GM23338 (cell line): Measurements from ENCODE around the gene OR14C36. TPM values are rescaled to one million over a fixed set of nuclear protein-coding genes. Genes with fewer than 3 reads are reported as not detected.
"Not testable (repeated sequence)": the region's sequence is repeated elsewhere in the genome, so short reads cannot be mapped to it uniquely, and the experiment has no call there.

Experiments used
- ATAC-seq: fragments of 200-7000 bp; cut with Tn5 transposase; 3 replicates; pipeline ENCODE4 v1.9.1; 2020
- DNase-seq: peaks from one replicate; pipeline ENCODE4 v3.0.0-alpha.2; 2015; ENCODE audit warnings: low spot score
- H2AFZ ChIP-seq: fragments of 200-600 bp; sonication (generic); 2 replicates; pipeline ENCODE4 v1.8.0; 2016; ENCODE audit warnings: antibody characterized with exemption, mild to moderate bottlenecking, moderate library complexity
- H3F3A ChIP-seq: fragments of 200-600 bp; sonication (generic); replicated peaks from 2 replicates; pipeline ENCODE4 v1.8.0; 2017; ENCODE audit warnings: antibody characterized with exemption, mixed run types, low read depth
- H3K27ac ChIP-seq: fragments of 200-600 bp; sonication (generic); 2 replicates; pipeline ENCODE4 v1.6.1; 2016; ENCODE audit warnings: low read depth
- H3K27me3 ChIP-seq: fragments of 200-600 bp; sonication (generic); 2 replicates; pipeline ENCODE4 v1.8.0; 2016; ENCODE audit warnings: mild to moderate bottlenecking, mixed run types, moderate library complexity; ENCODE audit not compliant: insufficient read depth
- H3K36me3 ChIP-seq: fragments of 200-600 bp; sonication (generic); 2 replicates; pipeline ENCODE4 v1.8.0; 2016; ENCODE audit warnings: mild to moderate bottlenecking; ENCODE audit not compliant: insufficient read depth
- H3K4me1 ChIP-seq: fragments of 200-600 bp; sonication (generic); 2 replicates; pipeline ENCODE4 v1.8.0; 2016; ENCODE audit warnings: mild to moderate bottlenecking, moderate library complexity; ENCODE audit not compliant: insufficient read depth
- H3K4me2 ChIP-seq: fragments of 200-600 bp; sonication (generic); 2 replicates; pipeline ENCODE4 v1.7.1; 2017; ENCODE audit warnings: mixed run types
- H3K4me3 ChIP-seq: fragments of 200-600 bp; sonication (generic); 2 replicates; pipeline ENCODE4 v1.6.1; 2016; ENCODE audit warnings: mixed run types
- H3K79me2 ChIP-seq: fragments of 200-600 bp; sonication (generic); replicated peaks from 2 replicates; pipeline ENCODE4 v1.8.0; 2017; ENCODE audit warnings: mild to moderate bottlenecking; ENCODE audit not compliant: insufficient read depth
- H3K9me2 ChIP-seq: fragments of 200-600 bp; sonication (generic); 2 replicates; pipeline ENCODE4 v1.8.0; 2017; ENCODE audit not compliant: insufficient read depth
- H4K20me1 ChIP-seq: fragments of 200-600 bp; sonication (generic); replicated peaks from 2 replicates; pipeline ENCODE4 v1.8.0; 2017; ENCODE audit warnings: mild to moderate bottlenecking; ENCODE audit not compliant: insufficient read depth
- H3K27ac Mint-ChIP-seq: 2 replicates; pipeline ENCODE4 v1.8.0; 2020; ENCODE audit warnings: inconsistent platforms, mild to moderate bottlenecking, moderate library complexity, mixed read lengths
- H3K27me3 Mint-ChIP-seq: 3 replicates; pipeline ENCODE4 v1.8.0; 2022; ENCODE audit warnings: low read depth, mild to moderate bottlenecking, moderate library complexity, mixed read lengths, inconsistent platforms; ENCODE audit not compliant: insufficient read depth, poor library complexity
- H3K36me3 Mint-ChIP-seq: 3 replicates; pipeline ENCODE4 v1.8.0; 2021; ENCODE audit warnings: low read depth, mild to moderate bottlenecking, inconsistent platforms, moderate library complexity, mixed read lengths
- H3K4me1 Mint-ChIP-seq: 3 replicates; pipeline ENCODE4 v1.8.0; 2020; ENCODE audit warnings: mild to moderate bottlenecking, inconsistent platforms, mixed read lengths
- H3K4me3 Mint-ChIP-seq: 3 replicates; pipeline ENCODE4 v1.8.0; 2021; ENCODE audit warnings: moderate library complexity, mild to moderate bottlenecking, inconsistent platforms, mixed read lengths
- H3K9me3 Mint-ChIP-seq: 3 replicates; pipeline ENCODE4 v1.8.0; 2020; ENCODE audit warnings: moderate library complexity, mild to moderate bottlenecking, inconsistent platforms, mixed read lengths
- EZH2phosphoT487 ChIP-seq: fragments of 200-600 bp; sonication (generic); IDR thresholded peaks from one replicate; pipeline ENCODE4 v1.8.1; 2018; ENCODE audit warnings: antibody characterized with exemption; ENCODE audit not compliant: unreplicated experiment
- NANOG ChIP-seq: IDR thresholded peaks from 2 replicates; pipeline ENCODE4 v1.6.1; 2016; ENCODE audit warnings: antibody characterized with exemption, borderline replicate concordance
- POLR2AphosphoS5 ChIP-seq: IDR thresholded peaks from 2 replicates; pipeline ENCODE4 v1.6.1; 2016; ENCODE audit warnings: antibody characterized with exemption, low read depth
- ZNF462 ChIP-seq: fragments of 250-450 bp; sonication (Bioruptor Pico); IDR thresholded peaks from 2 replicates; pipeline ENCODE4 v1.5.0; 2020; ENCODE audit warnings: mild to moderate bottlenecking, moderate library complexity
- polyA plus RNA-seq: library from polyadenylated mRNA; unstranded; fragments of >200 nt; fragmentation: Nextera tagmentation; extraction: Ambion mirVana; gene quantifications from 2 replicates; pipeline ENCODE4 v1.2.1, GENCODE V29; 2016
- total RNA-seq: library from RNA; depleted of rRNA; stranded (reverse); fragments of >200 nt; shearing (Covaris generic); gene quantifications from 2 replicates; pipeline ENCODE4 v1.2.3, GENCODE V29; 2014
- TF ChIP-seq, protein P1 (sequence below): IDR thresholded peaks from 2 replicates; pipeline ENCODE4 v1.6.1; 2016; ENCODE audit warnings: antibody characterized with exemption

Gene OR14C36
- total and polyA plus RNA-seq, 2 experiments from 2014 or later = not detected

DNA sequence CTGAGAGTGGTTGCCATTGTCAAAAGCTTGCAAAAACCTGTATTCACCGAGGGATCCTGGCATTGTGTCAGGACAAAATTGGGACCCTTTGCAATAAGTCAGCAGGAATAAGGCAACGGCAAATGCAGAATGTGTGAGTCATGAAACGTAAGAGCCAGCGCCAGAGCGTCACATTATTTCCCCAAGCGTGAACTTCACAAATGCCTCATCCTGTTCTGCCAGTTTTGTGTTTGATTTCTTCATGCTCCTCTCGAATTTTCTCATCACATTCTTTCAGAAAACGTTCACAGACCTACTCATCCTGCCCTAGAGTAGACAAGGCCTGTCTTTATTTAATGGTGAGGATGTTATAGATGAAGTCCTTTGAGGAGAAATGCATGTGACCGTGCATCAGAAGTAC lies 42.9 kb upstream of the OR14C36 start:
- not testable (repeated sequence) for H3K4me3 Mint-ChIP-seq, H3K27me3 ChIP-seq, H3K4me1 ChIP-seq, DNase-seq, H3K4me1 Mint-ChIP-seq, H2AFZ ChIP-seq, H3K4me2 ChIP-seq, H3K79me2 ChIP-seq, H3K9me2 ChIP-seq, H3K27ac Mint-ChIP-seq, H3K27ac ChIP-seq, ATAC-seq, H3K4me3 ChIP-seq, H4K20me1 ChIP-seq, H3K27me3 Mint-ChIP-seq, H3F3A ChIP-seq
- peaks cover 21% of the 10 kb centered on the region for H3K36me3 Mint-ChIP-seq
- peaks cover 80% of the 10 kb centered on the region for H3K9me3 Mint-ChIP-seq
- H3K36me3 ChIP-seq = peaks cover 11% of the 10 kb centered on the region; the same call in 1 of the 2 replicates

GRCh38 chr1:248306103-248306502 lies 42.5 kb upstream of the OR14C36 start:
- H3K9me3 Mint-ChIP-seq = peaks cover 80% of the 10 kb centered on the region

DNA sequence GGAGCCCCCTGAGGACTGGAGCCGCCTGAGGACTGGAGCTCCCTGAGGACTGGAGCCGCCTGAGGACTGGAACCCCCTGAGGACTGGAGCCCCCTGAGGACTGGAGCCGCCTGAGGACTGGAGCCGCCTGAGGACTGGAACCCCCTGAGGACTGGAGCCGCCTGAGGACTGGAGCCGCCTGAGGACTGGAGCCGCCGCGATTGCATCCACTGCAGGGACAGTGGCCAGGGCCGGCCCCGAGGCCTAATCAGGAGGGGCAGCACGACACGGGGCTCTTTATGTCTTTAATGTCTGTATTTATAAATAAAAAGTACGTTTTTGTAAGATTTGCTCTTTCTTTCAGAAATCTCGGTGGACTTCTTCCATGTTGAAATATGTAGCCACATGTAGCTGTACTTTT lies 41.8 kb upstream of the OR14C36 start:
- H3K9me3 Mint-ChIP-seq = peaks cover 84% of the 10 kb centered on the region
- H3K4me3 Mint-ChIP-seq = not testable (repeated sequence)

More at GRCh38 chr1:248306103-248306502, 42.5 kb upstream of the OR14C36 start:
- no peak for TF ChIP-seq POLR2AphosphoS5
- no peak for TF ChIP-seq EZH2phosphoT487
- no peak for TF ChIP-seq NANOG
- Histone ChIP-seq H3K4me1 (no peaks in the 10 kb centered on the region), H3F3A (no peaks in the 10 kb centered on the region), H3K36me3 (peaks cover 11% of the 10 kb centered on the region; the same call in 1 of the 2 replicates), H3K79me2 (no peaks in the 10 kb centered on the region), H3K27me3 (no peaks in the 10 kb centered on the region), H2AFZ (no peak overlapping the region), H3K27ac (no peak overlapping the region), H4K20me1 (no peaks in the 10 kb centered on the region), H3K9me2 (no peaks in the 10 kb centered on the region), H3K4me3 (no peak overlapping the region), H3K4me2 (no peak overlapping the region)
- Mint-ChIP-seq H3K4me3 (no peak overlapping the region), H3K27ac (no peak overlapping the region), H3K27me3 (peaks cover 2% of the 10 kb centered on the region), H3K4me1 (no peaks in the 10 kb centered on the region), H3K36me3 (peaks cover 21% of the 10 kb centered on the region)
- DNase-seq (no peak), ATAC-seq (no peak)

DNA sequence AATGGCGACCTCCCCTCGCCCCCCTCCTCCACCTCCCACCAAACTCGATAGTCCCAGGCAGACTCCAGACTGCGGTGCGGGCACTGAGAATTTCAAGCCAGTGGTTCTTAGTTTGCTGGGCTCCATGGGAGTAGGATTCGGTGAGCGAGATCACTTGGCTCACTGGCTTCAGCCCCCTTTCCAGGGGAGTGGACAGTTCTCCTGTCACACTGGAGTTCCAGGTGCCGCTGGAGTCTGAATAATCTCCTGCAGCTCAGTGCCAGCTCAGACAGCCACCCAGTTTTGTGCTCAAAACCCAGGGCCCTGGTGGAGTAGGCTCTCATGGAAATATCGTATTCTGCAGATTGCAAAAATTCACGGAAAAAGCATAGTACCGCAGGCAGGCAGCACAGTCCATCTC lies 31.8 kb upstream of the OR14C36 start:
- Mint-ChIP-seq H3K4me3 (no peak overlapping the region), H3K27me3 (peaks cover 4% of the 10 kb centered on the region), H3K27ac (no peak overlapping the region), H3K36me3 (peaks cover 54% of the 10 kb centered on the region), H3K4me1 (no peaks in the 10 kb centered on the region), H3K9me3 (peaks cover 100% of the 10 kb centered on the region)
- ATAC-seq (no peak), DNase-seq (no peak)
- Histone ChIP-seq H3F3A (no peaks in the 10 kb centered on the region), H3K27ac (no peak overlapping the region), H3K27me3 (no peaks in the 10 kb centered on the region), H3K4me1 (no peaks in the 10 kb centered on the region), H2AFZ (no peak overlapping the region), H3K9me2 (no peaks in the 10 kb centered on the region), H4K20me1 (no peaks in the 10 kb centered on the region), H3K79me2 (no peaks in the 10 kb centered on the region), H3K36me3 (no peaks in the 10 kb centered on the region; the same call in 1 of the 2 replicates), H3K4me2 (no peak overlapping the region), H3K4me3 (no peak overlapping the region)
- TF ChIP-seq ZNF462 (no peak), EZH2phosphoT487 (no peak)
- TF ChIP-seq, protein P1, sequence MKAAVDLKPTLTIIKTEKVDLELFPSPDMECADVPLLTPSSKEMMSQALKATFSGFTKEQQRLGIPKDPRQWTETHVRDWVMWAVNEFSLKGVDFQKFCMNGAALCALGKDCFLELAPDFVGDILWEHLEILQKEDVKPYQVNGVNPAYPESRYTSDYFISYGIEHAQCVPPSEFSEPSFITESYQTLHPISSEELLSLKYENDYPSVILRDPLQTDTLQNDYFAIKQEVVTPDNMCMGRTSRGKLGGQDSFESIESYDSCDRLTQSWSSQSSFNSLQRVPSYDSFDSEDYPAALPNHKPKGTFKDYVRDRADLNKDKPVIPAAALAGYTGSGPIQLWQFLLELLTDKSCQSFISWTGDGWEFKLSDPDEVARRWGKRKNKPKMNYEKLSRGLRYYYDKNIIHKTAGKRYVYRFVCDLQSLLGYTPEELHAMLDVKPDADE = no peak

More for the DNA sequence above, 41.8 kb upstream of the OR14C36 start:
- H3K27me3 ChIP-seq, H3K9me2 ChIP-seq, H3K4me2 ChIP-seq, H3K27ac ChIP-seq, H3F3A ChIP-seq, H4K20me1 ChIP-seq, H2AFZ ChIP-seq, H3K4me3 ChIP-seq, DNase-seq, H3K27me3 Mint-ChIP-seq, H3K4me1 ChIP-seq, ATAC-seq, H3K27ac Mint-ChIP-seq, H3K79me2 ChIP-seq, H3K4me1 Mint-ChIP-seq: not testable (repeated sequence)
- H3K36me3 Mint-ChIP-seq = peaks cover 21% of the 10 kb centered on the region
- peaks cover 11% of the 10 kb centered on the region; the same call in 1 of the 2 replicates for H3K36me3 ChIP-seq
